Placental pericyte (primary cell): ENCODE measurements around the gene SMO. TPM values are rescaled to one million over a fixed set of nuclear protein-coding genes. Genes with fewer than 3 reads are reported as not detected.

Source experiments
- small RNA-seq: library from RNA; depleted of rRNA; stranded (forward); fragments of <200 nt; gene quantifications from one replicate; pipeline ENCODE3, GENCODE V24; 2012; ENCODE audit warnings: low replicate concordance
- total RNA-seq: library from RNA; depleted of rRNA; stranded (reverse); fragments of >200 nt; gene quantifications from 2 replicates; pipeline ENCODE4 v1.2.3, GENCODE V29; 2012

SMO gene
- 1.3 and 4.2 TPM in 2 replicates for total RNA-seq

DNA sequence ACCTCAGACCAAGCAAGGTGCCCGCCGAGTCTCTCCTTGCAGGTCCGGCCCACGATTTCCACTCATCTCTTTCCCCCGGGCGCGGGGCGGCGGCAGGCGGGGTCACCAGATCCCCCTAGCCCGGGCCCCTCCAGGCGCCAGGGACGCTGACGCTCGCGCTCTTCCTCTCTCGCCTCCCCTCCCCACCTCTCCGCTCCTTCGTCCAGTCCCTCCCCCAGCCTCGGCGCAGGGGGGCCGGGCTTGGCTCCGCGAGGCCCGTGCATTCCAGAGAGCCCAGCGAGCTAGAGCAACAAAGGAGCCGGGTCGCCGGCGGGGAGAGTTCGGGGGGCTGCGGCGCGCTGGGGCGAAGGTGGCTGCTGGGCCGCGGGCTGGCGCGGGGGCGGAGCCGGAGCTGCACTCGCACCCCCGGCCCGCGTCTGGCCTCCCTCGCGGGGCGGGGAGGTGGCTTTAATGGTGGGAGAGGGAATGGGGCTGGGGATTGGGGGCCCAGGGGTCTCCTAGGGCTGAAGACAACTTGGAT lies at the start of gene SMO:
Gene SMO, plus strand, starts transcription at position 262 of the 520 bp plus-strand sequence. CDS start 519 bp downstream, outside the sequence.

DNA sequence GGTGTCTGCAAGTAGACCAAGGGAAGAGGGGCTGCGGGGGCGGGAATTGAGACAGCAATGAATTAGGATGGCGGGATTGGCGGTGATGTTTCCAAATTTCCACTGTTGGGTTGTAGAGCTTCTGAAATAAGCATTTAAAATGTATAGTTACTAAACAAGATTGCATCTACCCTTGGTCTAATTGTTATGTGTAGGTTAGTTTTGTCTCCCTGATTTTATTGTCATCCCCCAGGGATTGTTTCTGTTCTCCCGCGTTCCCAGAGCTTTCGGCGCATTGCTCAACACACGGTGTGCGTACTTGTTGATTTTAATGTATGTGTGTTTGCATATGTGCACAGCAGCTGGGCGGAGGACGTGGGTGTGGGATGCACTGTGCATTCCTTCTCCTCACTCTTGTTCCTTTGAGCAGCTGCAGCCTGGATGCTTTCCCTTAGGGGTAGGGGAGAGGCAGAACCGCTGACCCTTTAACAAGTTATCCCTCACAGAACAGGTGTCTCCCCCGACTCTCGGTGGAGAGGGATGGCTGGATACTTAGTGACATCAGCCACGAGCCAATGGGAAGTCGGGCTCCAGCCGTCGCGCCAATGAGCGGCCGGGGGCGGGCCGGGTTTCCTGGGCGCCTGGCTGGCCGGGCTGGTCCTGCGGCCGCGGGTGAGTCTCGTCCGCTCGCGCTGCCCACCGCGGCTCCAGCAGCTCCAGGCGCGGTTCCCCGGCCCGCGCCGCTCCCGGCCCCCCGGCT lies 44.2 kb upstream of the SMO start, which contains the start of gene TSPAN33:
Gene TSPAN33, plus strand, starts transcription at position 613 of the 739 bp plus-strand sequence. CDS start 274 bp downstream, outside the sequence.

DNA sequence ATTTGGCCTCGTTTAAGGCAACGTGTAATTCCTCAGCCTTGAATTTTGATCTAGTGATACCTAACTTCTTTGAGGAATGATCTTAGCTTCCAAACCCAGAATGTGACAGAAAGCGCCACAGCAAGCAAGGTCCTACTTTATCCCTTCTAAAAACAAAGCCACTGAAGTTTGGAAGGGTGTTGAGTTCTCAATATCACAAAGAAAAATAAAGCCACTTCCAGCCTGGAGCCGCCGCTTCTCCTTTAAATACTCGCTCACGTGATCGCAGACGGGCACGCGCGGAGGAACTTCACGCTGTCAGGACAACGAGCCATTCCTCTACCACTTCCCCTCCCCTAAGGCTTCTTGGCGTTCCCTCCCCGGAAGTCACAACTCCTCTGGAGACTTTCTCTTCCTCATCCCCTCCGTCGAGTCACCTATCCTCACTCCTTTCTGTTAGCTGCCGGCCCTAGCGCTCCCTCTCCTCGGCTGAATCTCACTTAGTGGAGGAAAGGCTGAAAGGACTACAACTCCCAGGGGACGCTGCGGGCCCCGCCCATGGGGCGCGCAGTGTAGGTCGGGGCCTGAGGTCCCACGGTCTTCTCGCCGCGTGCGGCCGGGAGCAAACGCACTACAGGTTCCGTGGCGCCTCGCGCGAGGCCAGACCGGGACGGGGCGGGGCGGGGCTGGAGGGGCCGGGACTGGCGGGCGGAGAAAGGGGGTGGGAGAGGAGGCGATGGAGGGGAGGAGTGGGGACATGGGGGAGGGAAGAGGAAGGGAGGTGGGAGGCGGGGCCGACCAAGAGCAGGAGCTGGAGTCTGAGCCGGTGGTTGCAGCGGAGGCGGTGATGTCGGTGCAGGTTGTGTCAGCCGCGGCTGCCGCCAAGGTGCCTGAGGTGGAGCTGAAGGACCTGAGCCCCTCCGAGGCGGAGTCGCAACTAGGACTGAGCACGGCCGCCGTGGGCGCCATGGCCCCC lies 36.1 kb downstream of the SMO start, which contains the start of gene AHCYL2:
Gene AHCYL2, plus strand, starts transcription at position 780 of the 955 bp plus-strand sequence.

Small RNAs within 50 kb of the gene (small RNA-seq; reads per million reads assigned to genes)
- 8.9 reads per million, percentile 93 among the genes with 10 or more reads in this experiment for gene RNY1P11

Other genes starting within 250 kb of the SMO start
- gene TNPO3, start 133.5 kb upstream of the SMO start, total RNA-seq, result 60.0 and 78.5 TPM in 2 replicates
- 0.14 and 0.66 TPM in 2 replicates for gene TSPAN33, start 43.9 kb upstream of the SMO start, total RNA-seq
- 7.3 and 10.7 TPM in 2 replicates for gene AHCYL2, start 36.4 kb downstream of the SMO start, total RNA-seq
- 4.8 and 8.7 TPM in 2 replicates for gene STRIP2, start 245.8 kb downstream of the SMO start, total RNA-seq